ENCODE measurements around the gene GHRL.

GRCh38 chr3:10283638-10284037 is 9.1 kb downstream of the GHRL start:
- TF ChIP-seq CTCF (IDR thresholded peaks at IDR 0.05; ENCODE audit: low read depth, low read length, poor library complexity, severe bottlenecking), result no peak
- TF ChIP-seq EZH2phosphoT487 (IDR thresholded peaks at IDR 0.05; ENCODE audit: borderline replicate concordance, low read length), result no peak
